Endothelial cell (in vitro differentiated cells): ENCODE data around the gene DVL2. TPM values are rescaled to one million over a fixed set of nuclear protein-coding genes. Genes with fewer than 3 reads are reported as not detected.
A peak's percentile ranks its signal among the peaks of the same experiment; 100 is the strongest.

Experiments used
- DNase-seq: peaks from one replicate; pipeline ENCODE4 v3.0.0; 2021; ENCODE audit warnings: low spot score
- H3K27ac Mint-ChIP-seq: one replicate; pipeline ENCODE4 v1.8.0; 2021; ENCODE audit warnings: mixed read lengths, inconsistent platforms; ENCODE audit not compliant: unreplicated experiment
- H3K27me3 Mint-ChIP-seq: one replicate; pipeline ENCODE4 v1.8.0; 2021; ENCODE audit warnings: mild to moderate bottlenecking, moderate library complexity, mixed read lengths, inconsistent platforms; ENCODE audit not compliant: unreplicated experiment
- H3K36me3 Mint-ChIP-seq: one replicate; pipeline ENCODE4 v1.8.0; 2021; ENCODE audit warnings: mild to moderate bottlenecking, low read depth, mixed read lengths, inconsistent platforms; ENCODE audit not compliant: unreplicated experiment
- H3K4me1 Mint-ChIP-seq: one replicate; pipeline ENCODE4 v1.8.0; 2021; ENCODE audit warnings: mild to moderate bottlenecking, mixed read lengths, inconsistent platforms; ENCODE audit not compliant: unreplicated experiment
- H3K4me3 Mint-ChIP-seq: one replicate; pipeline ENCODE4 v1.8.0; 2021; ENCODE audit warnings: mild to moderate bottlenecking, mixed read lengths, inconsistent platforms; ENCODE audit not compliant: unreplicated experiment
- H3K9me3 Mint-ChIP-seq: one replicate; pipeline ENCODE4 v1.8.0; 2021; ENCODE audit warnings: mixed read lengths, inconsistent platforms; ENCODE audit not compliant: unreplicated experiment
- CTCF ChIP-seq: fragments of 200-600 bp; sonication (generic); IDR thresholded peaks from one replicate; pipeline ENCODE4 v1.5.0; 2021; ENCODE audit warnings: antibody characterized with exemption; ENCODE audit not compliant: unreplicated experiment
- total RNA-seq: library from RNA; stranded (reverse); fragmentation: NEBNext Ultra II Directional; extraction: Animal tissue kit (Norgen Biotek cat#: 25700); gene quantifications from one replicate; pipeline ENCODE4 v1.2.1, GENCODE V29; 2021; ENCODE audit not compliant: unreplicated experiment

Gene DVL2
- total RNA-seq, 1 donor from 2014 or later = 58.2 TPM

- no peaks in the 10 kb centered on the region for H3K9me3 Mint-ChIP-seq
- DNase-seq = no peak
- H3K36me3 Mint-ChIP-seq = peaks cover 17% of the 10 kb centered on the region
- peaks cover 46% of the 10 kb centered on the region for H3K27me3 Mint-ChIP-seq
- H3K4me1 Mint-ChIP-seq = peaks cover 60% of the 10 kb centered on the region
- H3K27ac Mint-ChIP-seq = no peak overlapping the region
- TF ChIP-seq CTCF = no peak
- H3K4me3 Mint-ChIP-seq = peak overlapping the region; percentile 86
These were observed 16.2 kb downstream of the DVL2 start for GRCh38 chr17:7218166-7218565.

- Mint-ChIP-seq H3K27ac (peak overlapping the region; percentile 92), H3K4me3 (peak overlapping the region; percentile 91), H3K36me3 (peaks cover 17% of the 10 kb centered on the region), H3K9me3 (no peaks in the 10 kb centered on the region), H3K4me1 (peaks cover 62% of the 10 kb centered on the region), H3K27me3 (peaks cover 47% of the 10 kb centered on the region)
- no peak for TF ChIP-seq CTCF
- DNase-seq = peak; percentile 67
These were observed 17.0 kb downstream of the DVL2 start for GRCh38 chr17:7217113-7217987.

GRCh38 chr17:7216242-7217112, 17.8 kb downstream of the DVL2 start:
- H3K27me3 Mint-ChIP-seq = peaks cover 42% of the 10 kb centered on the region
- peak overlapping the region; percentile 91 for H3K4me3 Mint-ChIP-seq
- peaks cover 68% of the 10 kb centered on the region for H3K4me1 Mint-ChIP-seq
- H3K36me3 Mint-ChIP-seq = peaks cover 12% of the 10 kb centered on the region
- TF ChIP-seq CTCF = no peak
- DNase-seq = no peak
- no peaks in the 10 kb centered on the region for H3K9me3 Mint-ChIP-seq
- peak overlapping the region; percentile 86 for H3K27ac Mint-ChIP-seq

- Mint-ChIP-seq H3K4me3 (peak overlapping the region; percentile 92), H3K4me1 (peaks cover 61% of the 10 kb centered on the region), H3K36me3 (peaks cover 8% of the 10 kb centered on the region), H3K27ac (peak overlapping the region; percentile 100), H3K9me3 (no peaks in the 10 kb centered on the region), H3K27me3 (peaks cover 39% of the 10 kb centered on the region)
- no peak for DNase-seq
- TF ChIP-seq CTCF = no peak
These were observed 18.6 kb downstream of the DVL2 start for GRCh38 chr17:7215652-7216180.
